ENCODE measurements around the gene MTHFD2. TPM values are rescaled to one million over a fixed set of nuclear protein-coding genes. Genes with fewer than 3 reads are reported as not detected.
A peak's percentile ranks its signal among the peaks of the same experiment; 100 is the strongest.

Gene MTHFD2
- total RNA-seq, 1 donor from 2014 or later, result 365 TPM

GRCh38 chr2:74225698-74226459 is 27.5 kb downstream of the MTHFD2 start:
- TF ChIP-seq CTCF (IDR thresholded peaks at IDR 0.05; ENCODE audit: insufficient read depth, low read depth, low read length) (no peak), EZH2 (IDR thresholded peaks at IDR 0.05; ENCODE audit: insufficient read depth, low read length) (no peak)
- no peaks in the 10 kb centered on the region for H3K9me3 ChIP-seq (ENCODE audit: insufficient read depth, low read depth, low read length)
- H3K27ac ChIP-seq (ENCODE audit: low read depth, low read length), result no peak overlapping the region
- H3K36me3 ChIP-seq (ENCODE audit: insufficient read depth, low read length), result no peaks in the 10 kb centered on the region
- no peaks in the 10 kb centered on the region for H3K9me3 Mint-ChIP-seq (ENCODE audit: unreplicated experiment)
- no peak overlapping the region for H3K4me2 ChIP-seq (ENCODE audit: low read length)
- H3K9ac ChIP-seq (ENCODE audit: low read length), result no peak overlapping the region
- H2AFZ ChIP-seq (ENCODE audit: low read depth, low read length), result no peak overlapping the region
- H3K79me2 ChIP-seq (ENCODE audit: insufficient read depth, low read length), result no peaks in the 10 kb centered on the region
- no peak for FAIRE-seq
- peak overlapping the region; percentile 74 for H3K27ac Mint-ChIP-seq (ENCODE audit: unreplicated experiment)
- no peaks in the 10 kb centered on the region for H3K27me3 ChIP-seq (ENCODE audit: insufficient read depth, low read length)
- H3K4me1 Mint-ChIP-seq (ENCODE audit: low read depth, unreplicated experiment), result peaks cover 12% of the 10 kb centered on the region
- H3K36me3 Mint-ChIP-seq (ENCODE audit: low read depth, unreplicated experiment), result peaks cover 26% of the 10 kb centered on the region
- no peak overlapping the region for H3K4me3 ChIP-seq (ENCODE audit: insufficient read depth, low read depth, low read length)
- H3K27me3 Mint-ChIP-seq (ENCODE audit: low read depth, unreplicated experiment), result peaks cover 4% of the 10 kb centered on the region
- H3K4me1 ChIP-seq (ENCODE audit: insufficient read depth, low read length), result no peaks in the 10 kb centered on the region
- peaks cover 4% of the 10 kb centered on the region for H4K20me1 ChIP-seq (ENCODE audit: insufficient read depth, low read length)
- DNase-seq (ENCODE audit: low read depth), result no peak
- no peak overlapping the region for H3K4me3 Mint-ChIP-seq (ENCODE audit: unreplicated experiment)

GRCh38 chr2:74226648-74227213 is 28.3 kb downstream of the MTHFD2 start:
- DNase-seq (ENCODE audit: low read depth), result no peak
- Histone ChIP-seq H3K27me3 (ENCODE audit: insufficient read depth, low read length) (no peaks in the 10 kb centered on the region), H3K27ac (ENCODE audit: low read depth, low read length) (no peak overlapping the region), H3K79me2 (ENCODE audit: insufficient read depth, low read length) (no peaks in the 10 kb centered on the region), H3K4me2 (ENCODE audit: low read length) (no peak overlapping the region), H3K9ac (ENCODE audit: low read length) (no peak overlapping the region), H2AFZ (ENCODE audit: low read depth, low read length) (no peak overlapping the region), H3K4me3 (ENCODE audit: insufficient read depth, low read depth, low read length) (no peak overlapping the region), H4K20me1 (ENCODE audit: insufficient read depth, low read length) (peaks cover 4% of the 10 kb centered on the region), H3K36me3 (ENCODE audit: insufficient read depth, low read length) (no peaks in the 10 kb centered on the region), H3K4me1 (ENCODE audit: insufficient read depth, low read length) (no peaks in the 10 kb centered on the region), H3K9me3 (ENCODE audit: insufficient read depth, low read depth, low read length) (no peaks in the 10 kb centered on the region)
- H3K4me1 Mint-ChIP-seq (ENCODE audit: low read depth, unreplicated experiment), result peaks cover 12% of the 10 kb centered on the region
- FAIRE-seq, result no peak
- H3K27me3 Mint-ChIP-seq (ENCODE audit: low read depth, unreplicated experiment), result peaks cover 8% of the 10 kb centered on the region
- H3K36me3 Mint-ChIP-seq (ENCODE audit: low read depth, unreplicated experiment), result peaks cover 18% of the 10 kb centered on the region
- H3K9me3 Mint-ChIP-seq (ENCODE audit: unreplicated experiment), result no peaks in the 10 kb centered on the region
- H3K4me3 Mint-ChIP-seq (ENCODE audit: unreplicated experiment), result no peak overlapping the region
- TF ChIP-seq EZH2 (IDR thresholded peaks at IDR 0.05; ENCODE audit: insufficient read depth, low read length), result no peak
- TF ChIP-seq CTCF (IDR thresholded peaks at IDR 0.05; ENCODE audit: insufficient read depth, low read depth, low read length), result no peak
- no peak overlapping the region for H3K27ac Mint-ChIP-seq (ENCODE audit: unreplicated experiment)

- H3K9me3 Mint-ChIP-seq (ENCODE audit: unreplicated experiment), result no peaks in the 10 kb centered on the region
- Histone ChIP-seq H3K4me1 (ENCODE audit: insufficient read depth, low read length) (no peaks in the 10 kb centered on the region), H3K36me3 (ENCODE audit: insufficient read depth, low read length) (no peaks in the 10 kb centered on the region), H2AFZ (ENCODE audit: low read depth, low read length) (no peak overlapping the region), H3K27ac (ENCODE audit: low read depth, low read length) (no peak overlapping the region), H3K4me3 (ENCODE audit: insufficient read depth, low read depth, low read length) (no peak overlapping the region), H3K79me2 (ENCODE audit: insufficient read depth, low read length) (no peaks in the 10 kb centered on the region), H3K27me3 (ENCODE audit: insufficient read depth, low read length) (no peaks in the 10 kb centered on the region), H3K9ac (ENCODE audit: low read length) (no peak overlapping the region), H4K20me1 (ENCODE audit: insufficient read depth, low read length) (peaks cover 4% of the 10 kb centered on the region), H3K9me3 (ENCODE audit: insufficient read depth, low read depth, low read length) (no peaks in the 10 kb centered on the region), H3K4me2 (ENCODE audit: low read length) (no peak overlapping the region)
- H3K27ac Mint-ChIP-seq (ENCODE audit: unreplicated experiment), result no peak overlapping the region
- H3K4me1 Mint-ChIP-seq (ENCODE audit: low read depth, unreplicated experiment), result peaks cover 11% of the 10 kb centered on the region
- H3K27me3 Mint-ChIP-seq (ENCODE audit: low read depth, unreplicated experiment), result peaks cover 10% of the 10 kb centered on the region
- H3K4me3 Mint-ChIP-seq (ENCODE audit: unreplicated experiment), result no peak overlapping the region
- FAIRE-seq, result no peak
- no peak for DNase-seq (ENCODE audit: low read depth)
- peaks cover 13% of the 10 kb centered on the region for H3K36me3 Mint-ChIP-seq (ENCODE audit: low read depth, unreplicated experiment)
- TF ChIP-seq EZH2 (IDR thresholded peaks at IDR 0.05; ENCODE audit: insufficient read depth, low read length), result no peak
- TF ChIP-seq CTCF (IDR thresholded peaks at IDR 0.05; ENCODE audit: insufficient read depth, low read depth, low read length), result no peak
Measured at GRCh38 chr2:74227646-74228045, 29.2 kb downstream of the MTHFD2 start.

All from astrocyte (in vitro differentiated cells and primary cell).